ENCODE results near the gene UBE2O. TPM values are rescaled to one million over a fixed set of nuclear protein-coding genes. Genes with fewer than 3 reads are reported as not detected.

The UBE2O gene
- total RNA-seq, 1 donor from 2014 or later: 25.8 TPM

- Histone ChIP-seq H3K27ac (ENCODE audit: low read depth, low read length) (peak overlapping the region; percentile 70), H3K9ac (ENCODE audit: low read length) (peak overlapping the region; percentile 66), H4K20me1 (ENCODE audit: insufficient read depth, low read length) (peaks cover 21% of the 10 kb centered on the region), H3K36me3 (ENCODE audit: insufficient read depth, low read length) (no peaks in the 10 kb centered on the region), H3K9me3 (ENCODE audit: insufficient read depth, low read depth, low read length) (no peaks in the 10 kb centered on the region), H3K4me3 (ENCODE audit: insufficient read depth, low read depth, low read length) (no peak overlapping the region), H3K4me1 (ENCODE audit: insufficient read depth, low read length) (peaks cover 49% of the 10 kb centered on the region), H2AFZ (ENCODE audit: low read depth, low read length) (peak overlapping the region; percentile 64), H3K27me3 (ENCODE audit: insufficient read depth, low read length) (no peaks in the 10 kb centered on the region), H3K79me2 (ENCODE audit: insufficient read depth, low read length) (peaks cover 39% of the 10 kb centered on the region), H3K4me2 (ENCODE audit: low read length) (peak overlapping the region; percentile 99)
- DNase-seq (ENCODE audit: low read depth) (peak; percentile 75), FAIRE-seq (no peak)
- Mint-ChIP-seq H3K36me3 (ENCODE audit: low read depth, unreplicated experiment) (peaks cover 2% of the 10 kb centered on the region), H3K9me3 (ENCODE audit: unreplicated experiment) (no peaks in the 10 kb centered on the region), H3K4me1 (ENCODE audit: low read depth, unreplicated experiment) (peaks cover 23% of the 10 kb centered on the region), H3K4me3 (ENCODE audit: unreplicated experiment) (peak overlapping the region; percentile 66), H3K27me3 (ENCODE audit: low read depth, unreplicated experiment) (no peaks in the 10 kb centered on the region), H3K27ac (ENCODE audit: unreplicated experiment) (peak overlapping the region; percentile 86)
- no peak for TF ChIP-seq CTCF (IDR thresholded peaks at IDR 0.05; ENCODE audit: insufficient read depth, low read depth, low read length)
- no peak for TF ChIP-seq EZH2 (IDR thresholded peaks at IDR 0.05; ENCODE audit: insufficient read depth, low read length)
Observed at GRCh38 chr17:76497979-76498875, 45.3 kb upstream of the UBE2O start.

GRCh38 chr17:76497699-76497978 lies 44.7 kb upstream of the UBE2O start:
- Histone ChIP-seq H3K4me2 (ENCODE audit: low read length) (peak overlapping the region; percentile 99), H3K9ac (ENCODE audit: low read length) (peak overlapping the region; percentile 66), H3K4me3 (ENCODE audit: insufficient read depth, low read depth, low read length) (no peak overlapping the region), H3K27me3 (ENCODE audit: insufficient read depth, low read length) (no peaks in the 10 kb centered on the region), H3K9me3 (ENCODE audit: insufficient read depth, low read depth, low read length) (no peaks in the 10 kb centered on the region), H3K27ac (ENCODE audit: low read depth, low read length) (no peak overlapping the region), H3K79me2 (ENCODE audit: insufficient read depth, low read length) (peaks cover 39% of the 10 kb centered on the region), H3K4me1 (ENCODE audit: insufficient read depth, low read length) (peaks cover 54% of the 10 kb centered on the region), H4K20me1 (ENCODE audit: insufficient read depth, low read length) (peaks cover 21% of the 10 kb centered on the region), H2AFZ (ENCODE audit: low read depth, low read length) (peak overlapping the region; percentile 64), H3K36me3 (ENCODE audit: insufficient read depth, low read length) (no peaks in the 10 kb centered on the region)
- H3K27ac Mint-ChIP-seq (ENCODE audit: unreplicated experiment): peak overlapping the region; percentile 86
- H3K27me3 Mint-ChIP-seq (ENCODE audit: low read depth, unreplicated experiment): no peaks in the 10 kb centered on the region
- TF ChIP-seq EZH2 (IDR thresholded peaks at IDR 0.05; ENCODE audit: insufficient read depth, low read length) (no peak), CTCF (IDR thresholded peaks at IDR 0.05; ENCODE audit: insufficient read depth, low read depth, low read length) (no peak)
- H3K9me3 Mint-ChIP-seq (ENCODE audit: unreplicated experiment): no peaks in the 10 kb centered on the region
- H3K36me3 Mint-ChIP-seq (ENCODE audit: low read depth, unreplicated experiment): peaks cover 3% of the 10 kb centered on the region
- FAIRE-seq (no peak), DNase-seq (ENCODE audit: low read depth) (no peak)
- H3K4me1 Mint-ChIP-seq (ENCODE audit: low read depth, unreplicated experiment): peaks cover 29% of the 10 kb centered on the region
- peak overlapping the region; percentile 34 for H3K4me3 Mint-ChIP-seq (ENCODE audit: unreplicated experiment)

GRCh38 chr17:76496464-76496863 lies 43.5 kb upstream of the UBE2O start:
- Mint-ChIP-seq H3K27me3 (ENCODE audit: low read depth, unreplicated experiment) (no peaks in the 10 kb centered on the region), H3K4me1 (ENCODE audit: low read depth, unreplicated experiment) (peaks cover 31% of the 10 kb centered on the region), H3K36me3 (ENCODE audit: low read depth, unreplicated experiment) (peaks cover 4% of the 10 kb centered on the region), H3K4me3 (ENCODE audit: unreplicated experiment) (no peak overlapping the region), H3K27ac (ENCODE audit: unreplicated experiment) (no peak overlapping the region), H3K9me3 (ENCODE audit: unreplicated experiment) (no peaks in the 10 kb centered on the region)
- no peaks in the 10 kb centered on the region for H3K27me3 ChIP-seq (ENCODE audit: insufficient read depth, low read length)
- no peak for TF ChIP-seq EZH2 (IDR thresholded peaks at IDR 0.05; ENCODE audit: insufficient read depth, low read length)
- no peak for TF ChIP-seq CTCF (IDR thresholded peaks at IDR 0.05; ENCODE audit: insufficient read depth, low read depth, low read length)
- H3K36me3 ChIP-seq (ENCODE audit: insufficient read depth, low read length): no peaks in the 10 kb centered on the region
- H3K4me3 ChIP-seq (ENCODE audit: insufficient read depth, low read depth, low read length): no peak overlapping the region
- no peaks in the 10 kb centered on the region for H3K9me3 ChIP-seq (ENCODE audit: insufficient read depth, low read depth, low read length)
- peaks cover 53% of the 10 kb centered on the region for H3K4me1 ChIP-seq (ENCODE audit: insufficient read depth, low read length)
- peaks cover 39% of the 10 kb centered on the region for H3K79me2 ChIP-seq (ENCODE audit: insufficient read depth, low read length)
- DNase-seq (ENCODE audit: low read depth) (no peak), FAIRE-seq (no peak)
- no peak overlapping the region for H3K27ac ChIP-seq (ENCODE audit: low read depth, low read length)
- H3K4me2 ChIP-seq (ENCODE audit: low read length): no peak overlapping the region
- no peak overlapping the region for H3K9ac ChIP-seq (ENCODE audit: low read length)
- peaks cover 24% of the 10 kb centered on the region for H4K20me1 ChIP-seq (ENCODE audit: insufficient read depth, low read length)
- no peak overlapping the region for H2AFZ ChIP-seq (ENCODE audit: low read depth, low read length)
